ENCODE results near the gene PARP3. TPM values are rescaled to one million over a fixed set of nuclear protein-coding genes. Genes with fewer than 3 reads are reported as not detected.

PARP3 gene
- total RNA-seq, 1 donor from 2014 or later: 12.4 TPM

DNA sequence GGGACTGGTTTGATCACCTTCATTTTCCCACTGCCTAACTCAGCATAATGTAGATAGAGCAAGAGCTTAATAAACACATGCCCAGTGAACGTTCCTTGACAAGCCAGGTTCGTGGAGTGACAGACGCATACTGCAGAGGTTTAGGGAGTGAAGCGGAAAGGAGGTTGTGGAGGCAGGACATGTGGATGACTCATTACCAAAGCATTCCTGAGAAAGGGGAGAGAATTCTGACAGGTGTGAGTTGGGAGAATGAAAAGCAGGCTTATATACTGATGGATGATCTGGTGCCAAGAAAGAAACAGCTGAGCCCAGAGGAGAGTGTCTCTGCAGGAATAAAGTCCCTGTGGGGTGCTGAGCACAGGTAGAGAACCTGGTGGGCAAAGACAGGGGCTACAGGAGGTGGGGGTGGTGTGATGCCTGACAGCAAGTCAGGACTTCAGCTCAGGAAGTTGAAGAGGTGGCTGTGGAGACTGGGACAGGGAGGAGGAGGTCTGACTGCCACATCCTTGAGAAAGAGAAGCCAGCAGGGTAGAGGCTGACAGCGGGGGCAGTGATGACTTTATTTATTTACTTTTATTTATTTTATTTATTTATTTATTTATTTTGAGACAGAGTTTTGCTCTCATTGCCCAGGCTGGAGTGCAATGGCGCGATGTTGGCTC lies 55.9 kb downstream of the PARP3 start:
- TF ChIP-seq, protein P1, sequence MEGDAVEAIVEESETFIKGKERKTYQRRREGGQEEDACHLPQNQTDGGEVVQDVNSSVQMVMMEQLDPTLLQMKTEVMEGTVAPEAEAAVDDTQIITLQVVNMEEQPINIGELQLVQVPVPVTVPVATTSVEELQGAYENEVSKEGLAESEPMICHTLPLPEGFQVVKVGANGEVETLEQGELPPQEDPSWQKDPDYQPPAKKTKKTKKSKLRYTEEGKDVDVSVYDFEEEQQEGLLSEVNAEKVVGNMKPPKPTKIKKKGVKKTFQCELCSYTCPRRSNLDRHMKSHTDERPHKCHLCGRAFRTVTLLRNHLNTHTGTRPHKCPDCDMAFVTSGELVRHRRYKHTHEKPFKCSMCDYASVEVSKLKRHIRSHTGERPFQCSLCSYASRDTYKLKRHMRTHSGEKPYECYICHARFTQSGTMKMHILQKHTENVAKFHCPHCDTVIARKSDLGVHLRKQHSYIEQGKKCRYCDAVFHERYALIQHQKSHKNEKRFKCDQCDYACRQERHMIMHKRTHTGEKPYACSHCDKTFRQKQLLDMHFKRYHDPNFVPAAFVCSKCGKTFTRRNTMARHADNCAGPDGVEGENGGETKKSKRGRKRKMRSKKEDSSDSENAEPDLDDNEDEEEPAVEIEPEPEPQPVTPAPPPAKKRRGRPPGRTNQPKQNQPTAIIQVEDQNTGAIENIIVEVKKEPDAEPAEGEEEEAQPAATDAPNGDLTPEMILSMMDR (IDR thresholded peaks at IDR 0.05): no peak
- Mint-ChIP-seq H3K27ac (ENCODE audit: unreplicated experiment) (no peak overlapping the region), H3K4me3 (ENCODE audit: unreplicated experiment) (no peak overlapping the region), H3K27me3 (ENCODE audit: unreplicated experiment) (peaks cover 8% of the 10 kb centered on the region), H3K9me3 (ENCODE audit: unreplicated experiment) (no peaks in the 10 kb centered on the region), H3K36me3 (ENCODE audit: unreplicated experiment) (peaks cover 13% of the 10 kb centered on the region), H3K4me1 (ENCODE audit: unreplicated experiment) (peaks cover 21% of the 10 kb centered on the region)
- DNase-seq (ENCODE audit: extremely low spot score, unreplicated experiment): no peak

Other genes with a start within 250 kb of the PARP3 start
- 0.10 and 0.32 TPM in 2 replicates for gene GRM2, start 235.3 kb upstream of the PARP3 start, total RNA-seq
- not detected in 2 replicates for gene IQCF6, start 163.1 kb upstream of the PARP3 start, total RNA-seq
- gene IQCF2, start 80.7 kb upstream of the PARP3 start, total RNA-seq: not detected in 2 replicates
- not detected in 2 replicates for gene IQCF5, start 66.8 kb upstream of the PARP3 start, total RNA-seq
- gene IQCF1, start 39.0 kb upstream of the PARP3 start, total RNA-seq: not detected in 2 replicates
- gene RRP9, start 459 bp upstream of the PARP3 start, total RNA-seq: 20.7 and 22.8 TPM in 2 replicates
- not detected in 2 replicates for gene GPR62, start 13.0 kb downstream of the PARP3 start, total RNA-seq
- 47.5 and 50.8 TPM in 2 replicates for gene PCBP4, start 25.1 kb downstream of the PARP3 start, total RNA-seq
- gene ABHD14B, start 31.7 kb downstream of the PARP3 start, total RNA-seq: 42.7 and 45.2 TPM in 2 replicates
- 12.2 and 14.6 TPM in 2 replicates for gene ABHD14A, start 32.7 kb downstream of the PARP3 start, total RNA-seq
- gene ACY1, start 41.2 kb downstream of the PARP3 start, total RNA-seq: 31.0 and 40.1 TPM in 2 replicates
- 881 and 957 TPM in 2 replicates for gene RPL29, start 53.5 kb downstream of the PARP3 start, total RNA-seq
- gene DUSP7, start 114.2 kb downstream of the PARP3 start, total RNA-seq: 19.4 and 21.2 TPM in 2 replicates
- 4.9 and 5.1 TPM in 2 replicates for gene POC1A, start 212.1 kb downstream of the PARP3 start, total RNA-seq